ENCODE data around the gene PTPRN2. TPM values are rescaled to one million over a fixed set of nuclear protein-coding genes. Genes with fewer than 3 reads are reported as not detected.

The PTPRN2 gene
- total RNA-seq, 4 donors from 2014 or later: 14.9 to 34.3 (median 21.3) TPM

DNA sequence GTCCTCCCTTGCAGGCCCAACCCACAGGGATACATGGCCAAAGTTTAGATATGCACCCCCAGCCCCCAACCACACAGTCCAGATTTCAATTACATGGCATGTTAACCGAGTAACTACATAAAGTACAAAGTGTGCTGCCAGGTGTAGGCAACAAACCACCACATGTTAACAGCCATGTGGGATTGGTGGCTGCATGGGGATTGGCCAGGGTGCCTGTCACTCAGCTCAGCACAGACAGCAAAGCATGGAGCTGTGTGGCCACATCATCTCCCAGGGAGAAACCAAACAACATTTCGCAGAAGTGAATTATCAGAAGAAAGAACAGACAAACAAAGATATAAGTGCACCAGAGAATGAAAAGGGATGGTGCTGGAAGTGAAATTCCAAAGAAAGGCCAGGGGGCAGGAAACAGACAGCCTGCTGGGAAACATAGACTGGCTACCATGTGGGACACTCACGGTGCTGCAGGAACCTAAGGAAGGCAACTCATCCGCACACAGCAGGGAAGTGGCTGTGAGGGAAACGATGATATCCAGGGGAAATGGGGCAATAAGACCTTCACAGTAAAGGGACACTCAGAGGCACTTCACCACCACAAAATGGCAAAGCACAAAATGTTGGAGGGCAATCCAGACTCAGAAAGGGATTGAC lies 171.2 kb downstream of the PTPRN2 start:
- H3K4me1 ChIP-seq: no peaks in the 10 kb centered on the region
- H3K27ac ChIP-seq: no peak overlapping the region
- no peaks in the 10 kb centered on the region for H3K9me3 ChIP-seq
- DNase-seq: peak in 2 of 3 donors; percentile 18 to 27
- H3K4me3 ChIP-seq: no peak overlapping the region
- TF ChIP-seq POLR2A (IDR thresholded peaks at IDR 0.05): no peak
- no peak for TF ChIP-seq CTCF (IDR thresholded peaks at IDR 0.05)
- no peaks in the 10 kb centered on the region for H3K27me3 ChIP-seq
- no peaks in the 10 kb centered on the region for H3K36me3 ChIP-seq

DNA sequence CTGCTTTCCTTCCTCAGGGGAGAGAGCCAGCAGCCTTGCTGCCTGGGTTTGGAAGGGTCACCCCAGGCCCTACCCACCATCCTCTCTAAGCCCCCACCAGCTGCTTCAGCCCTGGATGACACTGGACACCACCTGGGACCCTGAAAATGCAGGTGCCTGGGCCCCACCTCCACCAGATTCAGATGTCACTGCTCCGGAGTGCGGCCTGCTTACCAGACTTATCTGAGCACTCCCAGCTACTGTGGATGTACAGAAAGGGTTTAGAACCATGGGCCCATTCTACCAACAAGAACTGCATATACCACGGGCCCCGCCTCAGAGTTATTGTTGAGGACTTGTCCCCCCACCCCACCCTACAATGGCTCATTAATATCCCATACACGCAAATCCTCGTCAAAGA lies 172.3 kb downstream of the PTPRN2 start:
- no peaks in the 10 kb centered on the region for H3K9me3 ChIP-seq
- DNase-seq: peak in 2 of 3 donors; percentile 15 to 27
- H3K27me3 ChIP-seq: no peaks in the 10 kb centered on the region
- no peaks in the 10 kb centered on the region for H3K4me1 ChIP-seq
- TF ChIP-seq POLR2A (IDR thresholded peaks at IDR 0.05): no peak
- no peak for TF ChIP-seq CTCF (IDR thresholded peaks at IDR 0.05)
- H3K36me3 ChIP-seq: no peaks in the 10 kb centered on the region
- no peak overlapping the region for H3K4me3 ChIP-seq
- no peak overlapping the region for H3K27ac ChIP-seq

- no peak overlapping the region for H3K4me3 ChIP-seq
- no peaks in the 10 kb centered on the region for H3K27me3 ChIP-seq
- H3K4me1 ChIP-seq: no peaks in the 10 kb centered on the region
- TF ChIP-seq CTCF (IDR thresholded peaks at IDR 0.05) (no peak), POLR2A (IDR thresholded peaks at IDR 0.05) (no peak)
- H3K27ac ChIP-seq: no peak overlapping the region
- DNase-seq: peak in 1 of 3 donors; percentile 41
- no peaks in the 10 kb centered on the region for H3K36me3 ChIP-seq
- no peaks in the 10 kb centered on the region for H3K9me3 ChIP-seq
Observed at GRCh38 chr7:158414486-158414961, 173.1 kb downstream of the PTPRN2 start.

DNA sequence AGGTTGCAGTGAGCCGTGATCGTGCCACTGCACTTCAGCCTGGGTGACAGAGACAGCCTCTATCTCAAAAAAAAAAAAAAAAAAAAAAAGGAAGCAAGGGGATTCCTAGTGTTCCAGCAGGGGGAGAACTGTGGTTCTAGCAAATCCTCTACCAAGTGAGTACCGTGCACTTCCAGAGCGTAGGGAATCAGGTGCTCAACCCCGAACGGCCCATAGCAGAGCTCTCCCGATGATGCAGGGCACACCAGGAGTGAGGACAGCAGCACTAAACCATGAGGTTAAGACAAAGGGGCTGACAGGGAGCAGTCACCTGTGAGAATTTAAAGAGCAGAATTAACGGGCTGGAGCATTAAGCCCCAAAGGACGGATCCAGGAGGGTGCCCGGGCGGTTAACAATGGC lies 173.6 kb downstream of the PTPRN2 start:
- Histone ChIP-seq H3K27ac (no peak overlapping the region), H3K27me3 (no peaks in the 10 kb centered on the region), H3K4me1 (no peaks in the 10 kb centered on the region), H3K9me3 (no peaks in the 10 kb centered on the region), H3K4me3 (no peak overlapping the region), H3K36me3 (no peaks in the 10 kb centered on the region)
- TF ChIP-seq POLR2A (IDR thresholded peaks at IDR 0.05) (no peak), CTCF (IDR thresholded peaks at IDR 0.05) (no peak)
- DNase-seq: peak in 1 of 3 donors; percentile 23

- Histone ChIP-seq H3K27ac (no peak overlapping the region), H3K36me3 (no peaks in the 10 kb centered on the region), H3K27me3 (no peaks in the 10 kb centered on the region), H3K9me3 (no peaks in the 10 kb centered on the region), H3K4me1 (no peaks in the 10 kb centered on the region), H3K4me3 (no peak overlapping the region)
- DNase-seq: peak in 1 of 3 donors; percentile 40
- TF ChIP-seq POLR2A (IDR thresholded peaks at IDR 0.05): no peak
- no peak for TF ChIP-seq CTCF (IDR thresholded peaks at IDR 0.05)
Observed at GRCh38 chr7:158411232-158411950, 176.2 kb downstream of the PTPRN2 start.
